ENCODE results near the gene GHSR. TPM values are rescaled to one million over a fixed set of nuclear protein-coding genes. Genes with fewer than 3 reads are reported as not detected.

GHSR gene
- polyA plus RNA-seq, 1 of the 3 experiments (the other 2 are of a cell fraction), result not detected

DNA sequence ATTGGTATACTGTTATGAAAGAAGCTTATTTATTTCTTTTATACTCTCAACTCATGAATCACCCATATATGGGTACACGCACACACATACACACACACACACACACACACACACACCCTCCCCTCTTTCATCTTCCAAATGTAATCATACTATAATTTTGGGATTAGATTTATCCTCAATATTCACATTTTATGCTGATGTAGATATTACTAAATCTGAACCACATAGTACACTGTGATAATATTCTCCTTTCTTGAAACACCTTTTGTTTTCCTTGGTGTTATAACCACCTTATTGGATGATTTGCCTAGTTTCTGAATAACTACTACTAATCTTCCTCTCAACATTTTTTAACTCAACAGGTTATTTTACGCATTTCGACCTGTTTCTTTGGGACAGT lies 8.1 kb upstream of the GHSR start (continued):
- TF ChIP-seq, protein P1, sequence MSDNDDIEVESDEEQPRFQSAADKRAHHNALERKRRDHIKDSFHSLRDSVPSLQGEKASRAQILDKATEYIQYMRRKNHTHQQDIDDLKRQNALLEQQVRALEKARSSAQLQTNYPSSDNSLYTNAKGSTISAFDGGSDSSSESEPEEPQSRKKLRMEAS (IDR thresholded peaks at IDR 0.05; ENCODE audit: low read depth), result no peak
- TF ChIP-seq FOSL2 (IDR thresholded peaks at IDR 0.05; ENCODE audit: borderline replicate concordance, low read depth), result no peak
- TF ChIP-seq, protein P2, sequence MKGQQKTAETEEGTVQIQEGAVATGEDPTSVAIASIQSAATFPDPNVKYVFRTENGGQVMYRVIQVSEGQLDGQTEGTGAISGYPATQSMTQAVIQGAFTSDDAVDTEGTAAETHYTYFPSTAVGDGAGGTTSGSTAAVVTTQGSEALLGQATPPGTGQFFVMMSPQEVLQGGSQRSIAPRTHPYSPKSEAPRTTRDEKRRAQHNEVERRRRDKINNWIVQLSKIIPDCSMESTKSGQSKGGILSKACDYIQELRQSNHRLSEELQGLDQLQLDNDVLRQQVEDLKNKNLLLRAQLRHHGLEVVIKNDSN (IDR thresholded peaks at IDR 0.05; ENCODE audit: borderline replicate concordance, low read depth), result no peak
- TF ChIP-seq NFIC (IDR thresholded peaks at IDR 0.05; ENCODE audit: borderline replicate concordance), result no peak
- TF ChIP-seq TCF12 (IDR thresholded peaks at IDR 0.05), result no peak
- TF ChIP-seq YY1 (IDR thresholded peaks at IDR 0.05; ENCODE audit: low read depth), result no peak
- TF ChIP-seq POLR2AphosphoS5 (IDR thresholded peaks at IDR 0.05; ENCODE audit: low read depth, low read length), result no peak
- TF ChIP-seq, protein P3, sequence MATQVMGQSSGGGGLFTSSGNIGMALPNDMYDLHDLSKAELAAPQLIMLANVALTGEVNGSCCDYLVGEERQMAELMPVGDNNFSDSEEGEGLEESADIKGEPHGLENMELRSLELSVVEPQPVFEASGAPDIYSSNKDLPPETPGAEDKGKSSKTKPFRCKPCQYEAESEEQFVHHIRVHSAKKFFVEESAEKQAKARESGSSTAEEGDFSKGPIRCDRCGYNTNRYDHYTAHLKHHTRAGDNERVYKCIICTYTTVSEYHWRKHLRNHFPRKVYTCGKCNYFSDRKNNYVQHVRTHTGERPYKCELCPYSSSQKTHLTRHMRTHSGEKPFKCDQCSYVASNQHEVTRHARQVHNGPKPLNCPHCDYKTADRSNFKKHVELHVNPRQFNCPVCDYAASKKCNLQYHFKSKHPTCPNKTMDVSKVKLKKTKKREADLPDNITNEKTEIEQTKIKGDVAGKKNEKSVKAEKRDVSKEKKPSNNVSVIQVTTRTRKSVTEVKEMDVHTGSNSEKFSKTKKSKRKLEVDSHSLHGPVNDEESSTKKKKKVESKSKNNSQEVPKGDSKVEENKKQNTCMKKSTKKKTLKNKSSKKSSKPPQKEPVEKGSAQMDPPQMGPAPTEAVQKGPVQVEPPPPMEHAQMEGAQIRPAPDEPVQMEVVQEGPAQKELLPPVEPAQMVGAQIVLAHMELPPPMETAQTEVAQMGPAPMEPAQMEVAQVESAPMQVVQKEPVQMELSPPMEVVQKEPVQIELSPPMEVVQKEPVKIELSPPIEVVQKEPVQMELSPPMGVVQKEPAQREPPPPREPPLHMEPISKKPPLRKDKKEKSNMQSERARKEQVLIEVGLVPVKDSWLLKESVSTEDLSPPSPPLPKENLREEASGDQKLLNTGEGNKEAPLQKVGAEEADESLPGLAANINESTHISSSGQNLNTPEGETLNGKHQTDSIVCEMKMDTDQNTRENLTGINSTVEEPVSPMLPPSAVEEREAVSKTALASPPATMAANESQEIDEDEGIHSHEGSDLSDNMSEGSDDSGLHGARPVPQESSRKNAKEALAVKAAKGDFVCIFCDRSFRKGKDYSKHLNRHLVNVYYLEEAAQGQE (IDR thresholded peaks at IDR 0.05; ENCODE audit: low read depth, low read length), result no peak
- TF ChIP-seq GATA2 (CRISPR knock-in tag; IDR thresholded peaks at IDR 0.05), result no peak

DNA sequence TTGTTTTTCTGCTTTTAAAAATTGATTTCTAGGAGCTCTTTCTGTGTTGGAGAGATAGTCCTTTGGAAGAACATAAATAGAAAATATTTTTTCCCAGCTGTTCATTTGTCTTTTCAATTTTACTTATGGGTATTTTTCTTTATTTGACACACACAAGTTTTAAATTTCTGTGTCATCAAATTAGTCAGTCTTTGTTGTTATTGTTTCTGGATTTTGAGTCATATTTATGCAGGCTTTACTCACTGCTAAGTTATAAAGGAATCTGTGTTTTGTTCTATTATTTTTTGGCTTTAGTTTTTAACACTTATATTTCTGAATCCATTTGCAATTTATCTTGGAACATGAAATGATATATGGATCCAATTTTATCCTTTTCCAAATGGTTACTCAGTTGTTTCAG lies 5.9 kb upstream of the GHSR start:
- Histone ChIP-seq H3K4me2 (no peak overlapping the region), H4K20me1 (ENCODE audit: insufficient read depth) (no peaks in the 10 kb centered on the region), H3K79me2 (ENCODE audit: insufficient read depth) (no peaks in the 10 kb centered on the region), H3K9me2 (no peaks in the 10 kb centered on the region), H3K9ac (no peak overlapping the region), H3K27ac (ENCODE audit: low read depth in 2 of 2, low read length in 1 of 2) (no peak overlapping the region), H3K4me1 (ENCODE audit: control insufficient read depth in 1 of 2, insufficient read depth in 2 of 2, low read depth in 1 of 2, low read length in 1 of 2) (peaks cover 0 to 5% of the 10 kb centered on the region in 2 experiments; a peak in 1 of 4 replicates), H3K9me3 (no peaks in the 10 kb centered on the region), H3K27me3 (ENCODE audit: insufficient read depth) (peaks cover 4% of the 10 kb centered on the region), H3K36me3 (replicated peaks in 1 of 2; ENCODE audit: control insufficient read depth in 1 of 2, insufficient read depth in 2 of 2, low read length in 1 of 2) (no peaks in the 10 kb centered on the region), H3K4me3 (ENCODE audit: low read depth in 2 of 2, low read length in 1 of 2) (no peak overlapping the region), H2AFZ (ENCODE audit: low read depth) (no peak overlapping the region), H3F3A (replicated peaks; ENCODE audit: insufficient read depth) (peaks cover 4% of the 10 kb centered on the region)
- POLR2A ChIA-PET, result no interaction called here
- TF ChIP-seq EP300 (IDR thresholded peaks at IDR 0.05; ENCODE audit: borderline replicate concordance in 1 of 2, low read depth in 1 of 2, low read length in 1 of 2) (no peak), RFX5 (IDR thresholded peaks at IDR 0.05; ENCODE audit: low read length) (no peak), FOXM1 (IDR thresholded peaks at IDR 0.05; ENCODE audit: low read depth) (no peak), SMC3 (IDR thresholded peaks at IDR 0.05; ENCODE audit: low read depth, low read length) (no peak), RCOR1 (IDR thresholded peaks at IDR 0.05; ENCODE audit: low read length) (no peak), RXRA (IDR thresholded peaks at IDR 0.05; ENCODE audit: borderline replicate concordance, low read depth) (no peak), JUND (IDR thresholded peaks at IDR 0.05) (no peak)
- TF ChIP-seq, protein P4, sequence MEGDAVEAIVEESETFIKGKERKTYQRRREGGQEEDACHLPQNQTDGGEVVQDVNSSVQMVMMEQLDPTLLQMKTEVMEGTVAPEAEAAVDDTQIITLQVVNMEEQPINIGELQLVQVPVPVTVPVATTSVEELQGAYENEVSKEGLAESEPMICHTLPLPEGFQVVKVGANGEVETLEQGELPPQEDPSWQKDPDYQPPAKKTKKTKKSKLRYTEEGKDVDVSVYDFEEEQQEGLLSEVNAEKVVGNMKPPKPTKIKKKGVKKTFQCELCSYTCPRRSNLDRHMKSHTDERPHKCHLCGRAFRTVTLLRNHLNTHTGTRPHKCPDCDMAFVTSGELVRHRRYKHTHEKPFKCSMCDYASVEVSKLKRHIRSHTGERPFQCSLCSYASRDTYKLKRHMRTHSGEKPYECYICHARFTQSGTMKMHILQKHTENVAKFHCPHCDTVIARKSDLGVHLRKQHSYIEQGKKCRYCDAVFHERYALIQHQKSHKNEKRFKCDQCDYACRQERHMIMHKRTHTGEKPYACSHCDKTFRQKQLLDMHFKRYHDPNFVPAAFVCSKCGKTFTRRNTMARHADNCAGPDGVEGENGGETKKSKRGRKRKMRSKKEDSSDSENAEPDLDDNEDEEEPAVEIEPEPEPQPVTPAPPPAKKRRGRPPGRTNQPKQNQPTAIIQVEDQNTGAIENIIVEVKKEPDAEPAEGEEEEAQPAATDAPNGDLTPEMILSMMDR (IDR thresholded peaks at IDR 0.05), result no peak
- TF ChIP-seq, protein P2 (IDR thresholded peaks at IDR 0.05; ENCODE audit: borderline replicate concordance, low read depth), result no peak
- TF ChIP-seq, protein P5, sequence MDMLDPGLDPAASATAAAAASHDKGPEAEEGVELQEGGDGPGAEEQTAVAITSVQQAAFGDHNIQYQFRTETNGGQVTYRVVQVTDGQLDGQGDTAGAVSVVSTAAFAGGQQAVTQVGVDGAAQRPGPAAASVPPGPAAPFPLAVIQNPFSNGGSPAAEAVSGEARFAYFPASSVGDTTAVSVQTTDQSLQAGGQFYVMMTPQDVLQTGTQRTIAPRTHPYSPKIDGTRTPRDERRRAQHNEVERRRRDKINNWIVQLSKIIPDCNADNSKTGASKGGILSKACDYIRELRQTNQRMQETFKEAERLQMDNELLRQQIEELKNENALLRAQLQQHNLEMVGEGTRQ (IDR thresholded peaks at IDR 0.05; ENCODE audit: borderline replicate concordance, low read depth, low read length), result no peak
- CTCF ChIA-PET, result no interaction called here
- DNase-seq, result no peak

Measured in SK-N-SH (cell line).